ENCODE results near the gene TPD52L2.

TPD52L2 gene

DNA sequence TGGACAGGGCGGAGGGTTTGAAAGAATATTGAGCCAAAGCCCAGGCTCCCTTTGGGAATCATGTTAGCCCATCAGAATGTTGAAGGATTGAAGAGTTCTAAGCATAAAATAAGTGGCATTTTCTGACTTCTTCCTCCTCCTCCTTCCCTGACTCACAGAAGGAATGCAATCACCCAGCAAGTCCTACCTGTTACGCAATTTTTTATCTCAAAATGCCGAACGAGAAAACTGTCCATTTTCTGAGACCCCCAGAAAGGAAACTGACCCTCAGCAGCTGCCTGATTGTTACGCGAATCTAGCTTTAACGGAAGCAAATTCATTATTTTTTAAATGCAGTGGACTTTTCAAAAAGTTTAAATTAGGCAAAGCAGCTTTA lies 25.1 kb downstream of the TPD52L2 start:
- no peak for DNase-seq (ENCODE audit: low spot score)
- no peak overlapping the region for H3K27ac ChIP-seq
- TF ChIP-seq, protein P1, sequence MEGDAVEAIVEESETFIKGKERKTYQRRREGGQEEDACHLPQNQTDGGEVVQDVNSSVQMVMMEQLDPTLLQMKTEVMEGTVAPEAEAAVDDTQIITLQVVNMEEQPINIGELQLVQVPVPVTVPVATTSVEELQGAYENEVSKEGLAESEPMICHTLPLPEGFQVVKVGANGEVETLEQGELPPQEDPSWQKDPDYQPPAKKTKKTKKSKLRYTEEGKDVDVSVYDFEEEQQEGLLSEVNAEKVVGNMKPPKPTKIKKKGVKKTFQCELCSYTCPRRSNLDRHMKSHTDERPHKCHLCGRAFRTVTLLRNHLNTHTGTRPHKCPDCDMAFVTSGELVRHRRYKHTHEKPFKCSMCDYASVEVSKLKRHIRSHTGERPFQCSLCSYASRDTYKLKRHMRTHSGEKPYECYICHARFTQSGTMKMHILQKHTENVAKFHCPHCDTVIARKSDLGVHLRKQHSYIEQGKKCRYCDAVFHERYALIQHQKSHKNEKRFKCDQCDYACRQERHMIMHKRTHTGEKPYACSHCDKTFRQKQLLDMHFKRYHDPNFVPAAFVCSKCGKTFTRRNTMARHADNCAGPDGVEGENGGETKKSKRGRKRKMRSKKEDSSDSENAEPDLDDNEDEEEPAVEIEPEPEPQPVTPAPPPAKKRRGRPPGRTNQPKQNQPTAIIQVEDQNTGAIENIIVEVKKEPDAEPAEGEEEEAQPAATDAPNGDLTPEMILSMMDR (IDR thresholded peaks at IDR 0.05), result no peak
- H3K4me3 ChIP-seq, result no peak overlapping the region

DNA sequence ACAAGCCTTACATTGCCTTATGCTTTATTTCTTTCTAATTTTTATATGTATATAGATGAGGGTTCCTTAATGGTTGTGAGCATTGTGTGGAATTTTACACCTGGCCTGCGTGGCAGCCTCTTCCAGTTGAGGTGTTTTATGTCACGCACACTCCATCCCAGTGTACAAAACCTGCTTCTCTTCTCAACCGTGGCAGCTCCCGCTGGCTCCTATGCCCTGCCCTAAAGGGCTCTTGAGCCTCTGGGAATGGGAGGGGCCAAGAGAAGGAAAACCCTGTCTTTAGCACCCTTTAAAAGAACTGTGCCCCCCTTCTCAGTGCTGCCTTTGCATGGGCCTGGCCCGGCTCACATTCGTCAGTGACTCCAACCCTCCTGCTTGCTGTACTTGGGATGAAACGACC lies 25.5 kb downstream of the TPD52L2 start:
- Histone ChIP-seq H3K27ac (no peak overlapping the region), H3K4me3 (no peak overlapping the region)
- TF ChIP-seq, protein P1 (IDR thresholded peaks at IDR 0.05), result no peak
- DNase-seq (ENCODE audit: low spot score), result no peak

DNA sequence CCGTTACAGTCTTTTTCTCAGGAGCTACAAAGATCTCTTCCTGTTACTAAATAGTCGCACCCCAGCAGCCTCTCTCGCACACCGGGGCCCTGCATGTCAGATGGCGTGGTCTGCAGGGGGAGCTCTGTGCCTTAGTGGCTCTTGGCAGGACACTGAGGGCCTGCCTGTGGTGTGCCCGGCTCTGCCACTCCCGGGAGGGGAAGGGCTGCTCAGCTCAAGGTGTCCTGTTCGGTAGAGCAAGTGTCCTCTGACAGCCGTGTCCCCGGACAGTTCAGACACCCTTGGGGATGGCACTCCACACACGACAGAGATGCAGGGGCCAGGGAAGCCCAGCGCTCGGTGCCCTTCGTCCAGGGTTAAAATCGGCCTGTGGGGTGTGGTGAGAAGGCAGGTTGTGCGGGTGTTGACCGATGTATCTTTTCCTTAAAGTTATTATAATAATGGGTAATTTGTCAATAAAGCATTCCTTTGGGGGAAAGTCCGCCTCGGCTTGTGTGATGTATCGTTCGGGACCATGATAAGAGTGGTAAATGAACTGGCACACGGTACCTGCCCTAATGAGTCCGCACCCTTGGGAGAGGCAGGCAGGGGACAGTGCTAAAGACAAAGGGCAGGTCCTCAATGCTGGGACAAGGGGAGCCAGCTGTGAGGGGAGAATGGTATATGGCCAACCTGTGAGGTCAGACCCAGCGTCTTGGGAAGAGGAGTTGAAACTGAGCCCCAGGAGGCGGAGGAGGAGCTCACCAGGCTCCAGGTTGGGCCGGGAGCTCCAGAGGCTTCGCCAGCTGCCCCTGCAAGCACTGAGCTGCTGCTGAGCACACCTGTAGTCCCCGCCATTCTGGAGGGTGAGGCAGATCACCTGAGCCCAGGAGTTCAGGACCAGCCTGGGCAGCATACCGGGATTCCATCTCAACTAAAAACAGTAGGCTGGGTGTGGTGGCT lies 26.3 kb downstream of the TPD52L2 start:
- H3K4me3 ChIP-seq, result no peak overlapping the region
- H3K27ac ChIP-seq, result no peak overlapping the region
- TF ChIP-seq, protein P1 (IDR thresholded peaks at IDR 0.05), result no peak
- no peak for DNase-seq (ENCODE audit: low spot score)

DNA sequence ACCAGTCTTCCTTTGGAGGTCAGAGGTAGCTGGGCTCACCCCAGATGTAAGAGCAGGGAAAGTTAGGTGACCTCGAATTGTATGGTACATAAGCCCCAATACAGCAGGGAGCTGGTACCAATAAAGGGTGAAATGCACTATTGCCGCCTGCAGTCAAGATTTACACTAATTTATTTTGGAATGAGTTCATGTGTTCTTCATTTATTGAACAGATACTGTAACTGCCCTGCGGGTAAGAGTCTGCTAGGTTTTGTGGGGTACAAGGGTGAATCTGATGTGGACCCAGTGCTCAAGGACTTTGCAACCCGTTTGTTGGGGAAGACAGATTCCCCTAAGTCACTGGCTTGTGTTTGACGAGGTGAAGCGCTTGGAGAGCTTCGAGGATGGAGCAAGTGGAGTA lies 27.3 kb downstream of the TPD52L2 start:
- TF ChIP-seq, protein P1 (IDR thresholded peaks at IDR 0.05), result no peak
- Histone ChIP-seq H3K27ac (no peak overlapping the region), H3K4me3 (no peak overlapping the region)
- DNase-seq (ENCODE audit: low spot score), result no peak

DNA sequence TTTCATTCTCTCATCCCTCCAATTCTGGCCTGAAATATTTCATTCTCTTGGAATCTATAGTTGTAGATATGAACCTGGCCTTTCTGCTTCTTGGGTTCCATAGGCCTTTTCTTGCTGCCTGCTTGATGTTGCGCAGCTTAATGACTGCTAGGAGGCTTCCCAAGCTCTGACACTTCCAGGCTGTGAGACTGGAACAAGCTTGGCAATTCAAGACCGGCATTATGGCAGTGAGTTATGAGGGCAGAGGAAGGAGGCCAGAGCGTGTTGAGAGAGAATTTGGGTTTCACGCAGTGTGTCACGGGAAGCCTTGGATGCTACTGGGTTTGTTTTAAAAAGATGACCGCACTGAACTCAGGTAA lies 28.9 kb downstream of the TPD52L2 start:
- H3K4me3 ChIP-seq, result peak overlapping the region; percentile 82
- DNase-seq (ENCODE audit: low spot score), result no peak
- TF ChIP-seq, protein P1 (IDR thresholded peaks at IDR 0.05), result no peak
- peak overlapping the region in 1 of 2 donors; percentile 90 for H3K27ac ChIP-seq

DNA sequence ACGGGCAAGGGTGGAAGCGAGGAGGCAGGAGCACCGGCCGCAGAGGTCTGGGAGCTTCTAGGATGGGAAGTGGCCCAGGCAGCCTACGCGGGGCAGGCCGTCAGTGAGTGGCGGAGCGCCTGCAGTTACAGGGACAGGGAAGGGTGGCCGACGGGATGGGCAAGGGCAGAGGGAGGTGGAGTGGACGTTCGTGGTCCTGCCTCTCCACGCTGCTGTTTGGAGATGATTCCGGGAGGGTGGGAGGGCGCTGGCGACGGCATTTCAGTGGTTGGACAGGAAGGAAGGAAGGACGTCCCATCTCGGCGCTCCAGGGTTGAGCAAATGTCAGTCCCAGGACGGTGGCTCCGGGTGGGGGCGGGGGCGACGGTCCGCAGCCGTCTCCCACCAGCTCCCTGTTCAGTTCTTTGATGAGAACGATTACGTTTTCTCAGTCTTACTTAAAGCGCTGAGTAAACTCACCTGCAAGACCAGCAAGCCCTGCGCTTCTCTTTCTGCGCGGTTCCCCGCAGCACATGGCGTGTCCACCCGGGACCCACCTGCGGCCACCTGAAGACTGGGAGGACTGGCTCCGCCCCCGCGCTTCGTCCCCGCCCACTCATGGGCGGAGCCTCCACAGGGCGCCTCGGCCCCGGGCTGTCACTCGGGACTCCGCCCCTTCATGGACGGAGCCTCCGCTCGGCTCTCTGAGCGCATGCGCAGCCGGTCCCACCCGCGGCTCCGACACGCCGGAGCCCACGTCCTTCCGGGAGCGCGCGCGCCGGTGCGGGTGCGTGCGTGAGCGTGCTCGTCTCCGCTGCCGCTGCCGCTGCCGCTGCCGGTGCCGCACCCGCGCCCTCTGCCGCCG lies 29.5 kb downstream of the TPD52L2 start, which contains the start of gene DNAJC5:
TSS of gene DNAJC5 (plus strand) at position 769 of the 844 bp plus-strand sequence. CDS start 33,220 bp downstream, outside the sequence.
- Histone ChIP-seq H3K4me3 (peak within 1 kb of the TSS; percentile 82), H3K27ac (peak within 1 kb of the TSS; percentile 42 to 90)
- TF ChIP-seq, protein P1 (IDR thresholded peaks at IDR 0.05), result no peak
- peak; percentile 94 for DNase-seq (ENCODE audit: low spot score)

Data from coronary artery (tissue), 2 donors.